ENCODE data around the gene PAQR5.

PAQR5 gene

GRCh38 chr15:69313432-69314000 lies 14.8 kb downstream of the PAQR5 start:
- DNase-seq (ENCODE audit: low read depth in 1 of 2, low spot score in 1 of 2), result no peak
- in situ Hi-C loops (cut with HindIII; ENCODE audit: low pct_unique_long_range_greater_than_20kb, low sequenced_read_pairs), result no loop called here
- no peak for TF ChIP-seq JUND (IDR thresholded peaks at IDR 0.05; ENCODE audit: low read depth)

- no peak for TF ChIP-seq JUND (IDR thresholded peaks at IDR 0.05; ENCODE audit: low read depth)
- in situ Hi-C loops (cut with HindIII; ENCODE audit: low pct_unique_long_range_greater_than_20kb, low sequenced_read_pairs), result no loop called here
- DNase-seq (ENCODE audit: low read depth in 1 of 2, low spot score in 1 of 2), result no peak
These were observed 15.4 kb downstream of the PAQR5 start for GRCh38 chr15:69314131-69314530.

GRCh38 chr15:69314736-69315135 lies 16.0 kb downstream of the PAQR5 start:
- in situ Hi-C loops (cut with HindIII; ENCODE audit: low pct_unique_long_range_greater_than_20kb, low sequenced_read_pairs), result no loop called here
- no peak for DNase-seq (ENCODE audit: low read depth in 1 of 2, low spot score in 1 of 2)
- TF ChIP-seq JUND (IDR thresholded peaks at IDR 0.05; ENCODE audit: low read depth), result no peak

- DNase-seq (ENCODE audit: low read depth in 1 of 2, low spot score in 1 of 2), result no peak
- no peak for TF ChIP-seq JUND (IDR thresholded peaks at IDR 0.05; ENCODE audit: low read depth)
- in situ Hi-C loops (cut with HindIII; ENCODE audit: low pct_unique_long_range_greater_than_20kb, low sequenced_read_pairs), result no loop called here
These were observed 16.8 kb downstream of the PAQR5 start for GRCh38 chr15:69315402-69316110.

- in situ Hi-C loops (cut with HindIII; ENCODE audit: low pct_unique_long_range_greater_than_20kb, low sequenced_read_pairs), result no loop called here
- TF ChIP-seq JUND (IDR thresholded peaks at IDR 0.05; ENCODE audit: low read depth), result no peak
- DNase-seq (ENCODE audit: low read depth in 1 of 2, low spot score in 1 of 2), result no peak
These were observed 17.6 kb downstream of the PAQR5 start for GRCh38 chr15:69316291-69316690.

- no peak for TF ChIP-seq JUND (IDR thresholded peaks at IDR 0.05; ENCODE audit: low read depth)
- in situ Hi-C loops (cut with HindIII; ENCODE audit: low pct_unique_long_range_greater_than_20kb, low sequenced_read_pairs), result no loop called here
- no peak for DNase-seq (ENCODE audit: low read depth in 1 of 2, low spot score in 1 of 2)
These were observed 18.7 kb downstream of the PAQR5 start for GRCh38 chr15:69317392-69317841.

GRCh38 chr15:69318033-69318432 lies 19.3 kb downstream of the PAQR5 start:
- in situ Hi-C loops (cut with HindIII; ENCODE audit: low pct_unique_long_range_greater_than_20kb, low sequenced_read_pairs), result no loop called here
- no peak for DNase-seq (ENCODE audit: low read depth in 1 of 2, low spot score in 1 of 2)
- TF ChIP-seq JUND (IDR thresholded peaks at IDR 0.05; ENCODE audit: low read depth), result no peak

- DNase-seq (ENCODE audit: low read depth in 1 of 2, low spot score in 1 of 2), result no peak
- TF ChIP-seq JUND (IDR thresholded peaks at IDR 0.05; ENCODE audit: low read depth), result no peak
- in situ Hi-C loops (cut with HindIII; ENCODE audit: low pct_unique_long_range_greater_than_20kb, low sequenced_read_pairs), result no loop called here
These were observed 21.0 kb downstream of the PAQR5 start for GRCh38 chr15:69319384-69320375.

GRCh38 chr15:69320977-69321554 lies 22.4 kb downstream of the PAQR5 start:
- no peak for TF ChIP-seq JUND (IDR thresholded peaks at IDR 0.05; ENCODE audit: low read depth)
- DNase-seq (ENCODE audit: low read depth in 1 of 2, low spot score in 1 of 2), result no peak
- in situ Hi-C loops (cut with HindIII; ENCODE audit: low pct_unique_long_range_greater_than_20kb, low sequenced_read_pairs), result no loop called here

- no peak for TF ChIP-seq JUND (IDR thresholded peaks at IDR 0.05; ENCODE audit: low read depth)
- DNase-seq (ENCODE audit: low read depth in 1 of 2, low spot score in 1 of 2), result no peak
- in situ Hi-C loops (cut with HindIII; ENCODE audit: low pct_unique_long_range_greater_than_20kb, low sequenced_read_pairs), result no loop called here
These were observed 25.2 kb downstream of the PAQR5 start for GRCh38 chr15:69323893-69324430.

GRCh38 chr15:69324565-69324964 lies 25.9 kb downstream of the PAQR5 start:
- in situ Hi-C loops (cut with HindIII; ENCODE audit: low pct_unique_long_range_greater_than_20kb, low sequenced_read_pairs), result no loop called here
- TF ChIP-seq JUND (IDR thresholded peaks at IDR 0.05; ENCODE audit: low read depth), result no peak
- DNase-seq (ENCODE audit: low read depth in 1 of 2, low spot score in 1 of 2), result no peak

GRCh38 chr15:69325456-69325971 lies 26.8 kb downstream of the PAQR5 start:
- in situ Hi-C loops (cut with HindIII; ENCODE audit: low pct_unique_long_range_greater_than_20kb, low sequenced_read_pairs), result no loop called here
- TF ChIP-seq JUND (IDR thresholded peaks at IDR 0.05; ENCODE audit: low read depth), result no peak
- DNase-seq (ENCODE audit: low read depth in 1 of 2, low spot score in 1 of 2), result no peak

Data from T47D (cell line).